ENCODE data around the gene LAMA4.

DNA sequence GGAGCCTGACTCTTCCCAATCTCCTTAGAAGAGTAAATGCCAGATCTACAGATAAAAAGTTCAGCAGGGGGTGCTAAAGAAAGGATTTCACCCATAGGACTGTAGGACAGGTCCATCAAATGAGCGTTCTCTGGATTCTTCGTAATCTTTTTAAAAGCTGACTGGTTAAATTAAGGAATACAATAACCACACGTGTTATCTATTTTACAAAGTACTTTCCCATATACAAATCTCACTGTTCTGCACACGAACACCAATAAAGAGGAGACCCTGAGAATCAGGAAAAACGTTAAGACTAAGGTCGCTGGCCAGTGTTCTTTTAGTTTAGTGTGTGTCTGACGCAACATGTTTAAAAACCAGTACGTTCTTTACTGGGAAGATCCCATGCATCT is 167.6 kb downstream of the LAMA4 start:
- TF ChIP-seq, protein P1, sequence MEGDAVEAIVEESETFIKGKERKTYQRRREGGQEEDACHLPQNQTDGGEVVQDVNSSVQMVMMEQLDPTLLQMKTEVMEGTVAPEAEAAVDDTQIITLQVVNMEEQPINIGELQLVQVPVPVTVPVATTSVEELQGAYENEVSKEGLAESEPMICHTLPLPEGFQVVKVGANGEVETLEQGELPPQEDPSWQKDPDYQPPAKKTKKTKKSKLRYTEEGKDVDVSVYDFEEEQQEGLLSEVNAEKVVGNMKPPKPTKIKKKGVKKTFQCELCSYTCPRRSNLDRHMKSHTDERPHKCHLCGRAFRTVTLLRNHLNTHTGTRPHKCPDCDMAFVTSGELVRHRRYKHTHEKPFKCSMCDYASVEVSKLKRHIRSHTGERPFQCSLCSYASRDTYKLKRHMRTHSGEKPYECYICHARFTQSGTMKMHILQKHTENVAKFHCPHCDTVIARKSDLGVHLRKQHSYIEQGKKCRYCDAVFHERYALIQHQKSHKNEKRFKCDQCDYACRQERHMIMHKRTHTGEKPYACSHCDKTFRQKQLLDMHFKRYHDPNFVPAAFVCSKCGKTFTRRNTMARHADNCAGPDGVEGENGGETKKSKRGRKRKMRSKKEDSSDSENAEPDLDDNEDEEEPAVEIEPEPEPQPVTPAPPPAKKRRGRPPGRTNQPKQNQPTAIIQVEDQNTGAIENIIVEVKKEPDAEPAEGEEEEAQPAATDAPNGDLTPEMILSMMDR (IDR thresholded peaks at IDR 0.05; ENCODE audit: low read depth, low read length, missing input control), result no peak
- no peak for TF ChIP-seq REST (IDR thresholded peaks at IDR 0.05)
- no peak for TF ChIP-seq NR2F2 (IDR thresholded peaks at IDR 0.05)

All from liver (tissue), 3 donors.